Suprapubic skin (tissue), 4 donors: Measurements from ENCODE around the gene CIAO2B.

Source experiments
- CTCF ChIP-seq, 2 donors: fragments of 200-600 bp in 1 of 2; fragments of 450-650 bp in 1 of 2; sonication (generic) in 1 of 2; IDR thresholded peaks; one replicate each; pipeline ENCODE4 v1.5.1; 2016 to 2019; ENCODE audit warnings: antibody characterized with exemption in 2 of 2, mild to moderate bottlenecking in 1 of 2, moderate library complexity in 1 of 2
- EP300 ChIP-seq: sonication (generic); formaldehyde crosslinking; IDR thresholded peaks from one replicate; pipeline ENCODE4 v1.6.1; 2017; ENCODE audit warnings: antibody characterized with exemption
- POLR2AphosphoS5 ChIP-seq, 3 donors: sonication (generic); formaldehyde crosslinking; IDR thresholded peaks; one replicate each; pipeline ENCODE4 v1.6.1; 2017; ENCODE audit warnings: antibody characterized with exemption in 3 of 3

GRCh38 chr16:66923866-66924265, 10.3 kb downstream of the CIAO2B start:
- TF ChIP-seq CTCF (IDR thresholded peaks at IDR 0.05) (no peak), POLR2AphosphoS5 (IDR thresholded peaks at IDR 0.05) (no peak), EP300 (no peak)
